Common myeloid progenitor, CD34-positive (primary cell): ENCODE measurements around the gene ERBB4.
"Not testable (repeated sequence)": the region's sequence is repeated elsewhere in the genome, so short reads cannot be mapped to it uniquely, and the experiment has no call there.

ENCODE experiments used
- CTCF ChIA-PET: fragments of 350-600 bp; sonication (Branson Sonifier 250); formaldehyde crosslinking; loops from one replicate; lab custom pipeline; 2021; ENCODE audit warnings: antibody characterized with exemption; lab: Charles Lee
- POLR2A ChIA-PET: fragments of 350-600 bp; sonication (Branson Sonifier 250); formaldehyde crosslinking; loops from one replicate; lab custom pipeline; 2021; ENCODE audit warnings: antibody characterized with exemption; lab: Charles Lee
- DNase-seq, 3 donors: peaks; one replicate each; pipeline versions ENCODE4 v3.0.0 to v3.0.0-alpha.2; 2013
- H3K27ac ChIP-seq, 2 experiments: 1 replicate in 1 of 2; 2 replicates in 1 of 2; pipeline ENCODE4 v1.7.0; 2013; ENCODE audit warnings: inconsistent platforms in 2 of 2, low read length in 2 of 2, mild to moderate bottlenecking in 2 of 2, low read depth in 1 of 2, moderate library complexity in 1 of 2; ENCODE audit not compliant: severe bottlenecking in 2 of 2, insufficient read depth in 1 of 2, poor library complexity in 1 of 2
- H3K27me3 ChIP-seq, 5 experiments: replicated peaks in 2 of 5; 1 replicate in 3 of 5; 2 replicates in 2 of 5; pipeline versions ENCODE4 v1.6.1 to v1.7.0; 2013; ENCODE audit warnings: low read length in 4 of 5, mild to moderate bottlenecking in 2 of 5, moderate library complexity in 2 of 5, inconsistent platforms in 1 of 5; ENCODE audit not compliant: insufficient read depth in 5 of 5, control insufficient read depth in 4 of 5
- H3K36me3 ChIP-seq, 4 experiments: 1 replicate in 2 of 4; 2 replicates in 2 of 4; pipeline versions ENCODE4 v1.6.1 to v1.7.0; 2013; ENCODE audit warnings: low read length in 3 of 4, control low read depth in 1 of 4, mild to moderate bottlenecking in 1 of 4; ENCODE audit not compliant: control insufficient read depth in 4 of 4, insufficient read depth in 4 of 4
- H3K4me1 ChIP-seq, 4 experiments: 1 replicate in 3 of 4; 2 replicates in 1 of 4; pipeline versions ENCODE4 v1.6.1 to v1.7.1; 2013; ENCODE audit warnings: low read length in 3 of 4, mild to moderate bottlenecking in 3 of 4, control low read depth in 1 of 4, inconsistent platforms in 1 of 4, moderate library complexity in 1 of 4; ENCODE audit not compliant: control insufficient read depth in 4 of 4, insufficient read depth in 4 of 4; ENCODE audit errors: control extremely low read depth in 1 of 4
- H3K4me3 ChIP-seq, 7 experiments: 1 replicate in 4 of 7; 2 replicates in 3 of 7; pipeline versions ENCODE4 v1.5.1 to v1.7.0; 2013; ENCODE audit warnings: mild to moderate bottlenecking in 7 of 7, low read length in 6 of 7, moderate library complexity in 6 of 7, inconsistent platforms in 2 of 7, low read depth in 2 of 7, control low read depth in 1 of 7; ENCODE audit not compliant: insufficient read depth in 4 of 7, control insufficient read depth in 1 of 7; ENCODE audit errors: extremely low read depth in 1 of 7
- H3K9me3 ChIP-seq, 5 experiments: 1 replicate in 4 of 5; 2 replicates in 1 of 5; pipeline versions ENCODE4 v1.6.1 to v1.7.1; 2013; ENCODE audit warnings: low read length in 4 of 5, mild to moderate bottlenecking in 2 of 5, inconsistent platforms in 1 of 5, low read depth in 1 of 5, moderate library complexity in 1 of 5; ENCODE audit not compliant: control insufficient read depth in 4 of 5, insufficient read depth in 2 of 5; ENCODE audit errors: control extremely low read depth in 1 of 5
- WGBS: methylation state at CpG from one replicate; pipeline ENCODE4 v1.1.5; 2013; ENCODE audit not compliant: insufficient coverage; 5-methylcytosine and 5-hydroxymethylcytosine counted together

Gene ERBB4

GRCh38 chr2:212208467-212208866 is 330.1 kb downstream of the ERBB4 start:
- POLR2A ChIA-PET = no interaction called here

DNA sequence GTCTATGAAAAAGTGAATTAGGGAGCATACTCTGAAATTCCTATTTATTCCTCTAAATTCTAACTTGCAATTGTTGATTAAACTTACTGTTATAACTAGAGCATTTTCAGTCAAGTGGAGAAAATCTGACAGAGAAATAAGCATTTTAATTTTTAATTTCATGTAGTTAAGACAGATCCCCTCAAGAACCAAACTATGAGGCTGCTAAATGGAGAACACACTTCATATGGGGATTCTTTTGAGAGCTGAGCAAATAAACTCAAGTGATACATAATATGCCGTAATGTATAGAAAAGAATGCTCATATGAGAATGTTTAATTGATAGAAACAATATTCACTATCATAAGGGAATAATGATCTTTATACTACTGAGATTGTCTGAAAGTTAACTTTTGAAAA is 340.8 kb downstream of the ERBB4 start:
- no peak overlapping the region for H3K27ac ChIP-seq
- no peak for DNase-seq
- H3K4me3 ChIP-seq = no peak overlapping the region
- no peaks in the 10 kb centered on the region for H3K9me3 ChIP-seq
- POLR2A ChIA-PET = no interaction called here
- H3K36me3 ChIP-seq = no peaks in the 10 kb centered on the region
- WGBS = no CpG with 5 or more reads among the region's 1 CpG
- no peaks in the 10 kb centered on the region for H3K27me3 ChIP-seq
- no peaks in the 10 kb centered on the region for H3K4me1 ChIP-seq
- CTCF ChIA-PET = no interaction called here

More at GRCh38 chr2:212208467-212208866, 330.1 kb downstream of the ERBB4 start:
- Histone ChIP-seq H3K27me3 (no peaks in the 10 kb centered on the region), H3K27ac (no peak overlapping the region), H3K36me3 (no peaks in the 10 kb centered on the region), H3K9me3 (no peaks in the 10 kb centered on the region), H3K4me1 (no peaks in the 10 kb centered on the region), H3K4me3 (no peak overlapping the region)
- WGBS = no CpG with 5 or more reads among the region's 1 CpG
- CTCF ChIA-PET = no interaction called here
- DNase-seq = no peak

GRCh38 chr2:212195626-212196025 is 343.0 kb downstream of the ERBB4 start:
- POLR2A ChIA-PET = no interaction called here
- Histone ChIP-seq H3K27me3 (no peaks in the 10 kb centered on the region), H3K9me3 (no peaks in the 10 kb centered on the region), H3K4me3 (no peak overlapping the region), H3K4me1 (no peaks in the 10 kb centered on the region), H3K27ac (no peak overlapping the region), H3K36me3 (no peaks in the 10 kb centered on the region)
- no CpG with 5 or more reads among the region's 1 CpG for WGBS
- CTCF ChIA-PET = no interaction called here
- DNase-seq = no peak

GRCh38 chr2:212194396-212194795 is 344.2 kb downstream of the ERBB4 start:
- Histone ChIP-seq H3K27me3 (no peaks in the 10 kb centered on the region), H3K36me3 (no peaks in the 10 kb centered on the region), H3K4me3 (no peak overlapping the region), H3K27ac (no peak overlapping the region), H3K9me3 (no peaks in the 10 kb centered on the region), H3K4me1 (no peaks in the 10 kb centered on the region)
- ChIA-PET CTCF (interaction anchor here (0.6 kb wide), 1 partner anchor 13 kb away, joined by 3 read pairs; no protein-coding TSS in a partner anchor), POLR2A (no interaction called here)
- DNase-seq = no peak

DNA sequence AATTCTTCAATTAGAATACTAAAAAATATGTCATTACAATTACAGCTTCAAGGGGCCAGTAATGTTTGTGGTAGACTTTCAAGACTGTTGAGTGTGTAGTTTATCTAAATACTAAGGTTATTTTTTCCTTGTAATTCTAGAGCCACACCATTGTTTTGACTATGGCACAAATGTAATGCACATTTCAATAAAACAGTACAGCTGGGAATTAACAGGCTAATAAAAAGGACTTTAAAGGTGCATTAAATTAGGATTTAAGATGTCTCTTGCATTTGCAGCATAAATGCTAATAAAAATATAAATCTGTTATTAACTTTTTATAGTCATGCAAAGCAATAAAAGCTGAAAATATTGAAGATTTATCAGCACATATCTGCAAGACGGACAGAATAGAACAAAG is 344.8 kb downstream of the ERBB4 start:
- Histone ChIP-seq H3K36me3 (no peaks in the 10 kb centered on the region), H3K27ac (no peak overlapping the region), H3K4me1 (no peaks in the 10 kb centered on the region), H3K27me3 (no peaks in the 10 kb centered on the region), H3K9me3 (no peaks in the 10 kb centered on the region), H3K4me3 (no peak overlapping the region)
- no CpG with 5 or more reads among the region's 1 CpG for WGBS
- ChIA-PET POLR2A (no interaction called here), CTCF (no interaction called here)
- no peak for DNase-seq

- no peaks in the 10 kb centered on the region for H3K9me3 ChIP-seq
- ChIA-PET CTCF (no interaction called here), POLR2A (no interaction called here)
- DNase-seq = no peak
- no peak overlapping the region for H3K27ac ChIP-seq
- H3K36me3 ChIP-seq = no peaks in the 10 kb centered on the region
- no peaks in the 10 kb centered on the region for H3K27me3 ChIP-seq
- H3K4me1 ChIP-seq = no peaks in the 10 kb centered on the region
- no peak overlapping the region for H3K4me3 ChIP-seq
- no CpG with 5 or more reads among the region's 1 CpG for WGBS
Measured at GRCh38 chr2:212193056-212193455, 345.5 kb downstream of the ERBB4 start.

GRCh38 chr2:212191438-212191837 is 347.2 kb downstream of the ERBB4 start:
- H3K27ac ChIP-seq, H3K4me1 ChIP-seq, DNase-seq, H3K4me3 ChIP-seq, H3K36me3 ChIP-seq, CTCF ChIA-PET, POLR2A ChIA-PET, H3K27me3 ChIP-seq, H3K9me3 ChIP-seq: not testable (repeated sequence)
- no CpG with 5 or more reads among the region's 8 CpGs for WGBS
